HepG2 (cell line): Measurements from ENCODE around the gene CHID1. TPM values are rescaled to one million over a fixed set of nuclear protein-coding genes. Genes with fewer than 3 reads are reported as not detected.

Source experiments
- ATAC-seq: fragments of 200-7000 bp; cut with Tn5 transposase; 3 replicates; pipeline ENCODE4 v1.9.1; 2020; ENCODE audit warnings: mild to moderate bottlenecking, moderate library complexity
- BruUV-seq: library from RNA; stranded (reverse); fragments of 400-500 nt; replicated peaks from 2 replicates; lab custom pipeline; 2021; lab: Mats Ljungman, UMichigan
- CTCF ChIA-PET: fragments of 300-600 bp; formaldehyde crosslinking; extraction: SDS; loops from one replicate; lab custom pipeline; 2021; ENCODE audit warnings: low total read pairs, inconsistent platforms, low intra/inter-chr PET ratio; lab: Yijun Ruan, JAX
- POLR2A ChIA-PET: fragments of 350-600 bp; sonication (Branson Sonifier 250); formaldehyde crosslinking; loops from one replicate; lab custom pipeline; 2020; ENCODE audit warnings: antibody characterized with exemption, inconsistent platforms; lab: Yijun Ruan, JAX
- DNase-seq: peaks from one replicate; pipeline ENCODE4 v3.0.0-alpha.2; 2015; ENCODE audit warnings: low spot score
- FAIRE-seq: peaks from 3 replicates; lab custom pipeline; 2011; peaks lifted over from hg19 to GRCh38; lab: Jason Lieb, UNC
- H2AFZ ChIP-seq: one replicate; pipeline ENCODE4 v1.6.1; 2011; ENCODE audit warnings: low read length, inconsistent platforms
- H3K27ac ChIP-seq: fragments of 300-600 bp; 3 replicates; pipeline ENCODE4 v1.8.0; 2011; ENCODE audit warnings: mixed run types, mild to moderate bottlenecking, mixed read lengths, low read length, inconsistent platforms; ENCODE audit not compliant: insufficient read depth; ENCODE audit errors: extremely low read length
- H3K27me3 ChIP-seq, 2 experiments: fragments of 200-600 bp in 1 of 2; 2 replicates in 1 of 2; 3 replicates in 1 of 2; pipeline versions ENCODE4 v1.6.0 to v1.8.0; 2011; ENCODE audit warnings: low read length in 2 of 2, mild to moderate bottlenecking in 2 of 2, moderate library complexity in 2 of 2, inconsistent platforms in 1 of 2; ENCODE audit not compliant: insufficient read depth in 2 of 2, control insufficient read depth in 1 of 2
- H3K36me3 ChIP-seq, 2 experiments: fragments of 200-600 bp in 1 of 2; replicated peaks in 1 of 2; 2 replicates in 1 of 2; 3 replicates in 1 of 2; pipeline versions ENCODE4 v1.5.1 to v1.8.0; 2011; ENCODE audit warnings: low read length in 2 of 2, inconsistent platforms in 1 of 2; ENCODE audit not compliant: insufficient read depth in 2 of 2, control insufficient read depth in 1 of 2
- H3K4me1 ChIP-seq: 2 replicates; pipeline ENCODE4 v1.5.1; 2012; ENCODE audit warnings: low read length, inconsistent platforms; ENCODE audit not compliant: insufficient read depth
- H3K4me2 ChIP-seq: 2 replicates; pipeline ENCODE4 v1.6.0; 2011; ENCODE audit warnings: low read depth, low read length, inconsistent platforms
- H3K4me3 ChIP-seq, 3 experiments: fragments of 200-600 bp in 1 of 3; sonication (generic), shearing (Covaris generic) in 1 of 3; replicated peaks in 1 of 3; 2 replicates each; pipeline ENCODE4 v1.5.1; 2011 to 2016; ENCODE audit warnings: low read length in 3 of 3, inconsistent platforms in 2 of 3, low read depth in 2 of 3, mild to moderate bottlenecking in 2 of 3, control low read depth in 1 of 3, mixed read lengths in 1 of 3; ENCODE audit not compliant: insufficient read depth in 1 of 3
- H3K79me2 ChIP-seq: one replicate; pipeline ENCODE4 v1.6.1; 2011; ENCODE audit warnings: low read length, inconsistent platforms; ENCODE audit not compliant: insufficient read depth
- H3K9ac ChIP-seq: 2 replicates; pipeline ENCODE4 v1.6.0; 2011; ENCODE audit warnings: mild to moderate bottlenecking, low read depth, low read length, inconsistent platforms; ENCODE audit not compliant: insufficient read depth
- H3K9me3 ChIP-seq: 2 replicates; pipeline ENCODE4 v1.5.1; 2012; ENCODE audit warnings: mild to moderate bottlenecking, low read length
- H4K20me1 ChIP-seq: 2 replicates; pipeline ENCODE4 v1.6.0; 2011; ENCODE audit warnings: inconsistent platforms, mild to moderate bottlenecking, low read length, moderate library complexity; ENCODE audit not compliant: insufficient read depth
- AGO2 ChIP-seq: fragments of 200-400 bp; formaldehyde crosslinking; optimal IDR thresholded peaks from 2 replicates; pipeline ENCODE3; 2017; ENCODE audit warnings: mild to moderate bottlenecking, low read depth, low read length, moderate library complexity
- ATF7 ChIP-seq, 2 experiments: fragments of 450-650 bp in 1 of 2; sonication (generic) in 1 of 2; formaldehyde crosslinking in 1 of 2; IDR thresholded peaks; 2 replicates each; pipeline versions ENCODE4 v1.4.0 to v1.6.1; 2016 to 2020; ENCODE audit warnings: antibody characterized with exemption in 1 of 2, mild to moderate bottlenecking in 1 of 2, missing genetic modification reagents in 1 of 2
- MAZ ChIP-seq, 2 experiments: sonication (generic) in 1 of 2; formaldehyde crosslinking in 1 of 2; IDR thresholded peaks; 2 replicates each; pipeline versions ENCODE4 v1.5.0 to v1.6.1; 2012 to 2020; ENCODE audit warnings: low read depth in 2 of 2, mild to moderate bottlenecking in 2 of 2, borderline replicate concordance in 1 of 2, improper control_type of control experiment in 1 of 2, low read length in 1 of 2, missing genetic modification reagents in 1 of 2, moderate library complexity in 1 of 2
- MBD4 ChIP-seq: IDR thresholded peaks from 2 replicates; pipeline ENCODE4 v1.6.1; 2012; ENCODE audit warnings: low read length, inconsistent platforms, borderline replicate concordance
- POLR2G ChIP-seq: fragments of 200-400 bp; formaldehyde crosslinking; IDR thresholded peaks from 2 replicates; pipeline ENCODE4 v1.6.1; 2018; ENCODE audit warnings: mild to moderate bottlenecking, low read depth, low read length, moderate library complexity
- RBFOX2 ChIP-seq: fragments of 200-400 bp; formaldehyde crosslinking; IDR thresholded peaks from 2 replicates; pipeline ENCODE4 v1.6.1; 2017; ENCODE audit warnings: low read depth, mild to moderate bottlenecking, low read length
- SALL1 ChIP-seq: sonication (generic); formaldehyde crosslinking; IDR thresholded peaks from 2 replicates; pipeline ENCODE4 v1.8.0; 2022; ENCODE audit warnings: mild to moderate bottlenecking, missing genetic modification reagents
- SAP130 ChIP-seq: IDR thresholded peaks from 2 replicates; pipeline ENCODE4 v1.6.1; 2016; ENCODE audit warnings: low read depth
- TCF12 ChIP-seq, 2 experiments: fragments of 450-650 bp in 1 of 2; sonication (generic) in 1 of 2; formaldehyde crosslinking in 1 of 2; IDR thresholded peaks; 2 replicates each; pipeline versions ENCODE4 v1.6.1 to v1.8.0; 2017 to 2022; ENCODE audit warnings: antibody characterized with exemption in 1 of 2, mild to moderate bottlenecking in 1 of 2, missing genetic modification reagents in 1 of 2, moderate library complexity in 1 of 2
- YY1 ChIP-seq: IDR thresholded peaks from 2 replicates; pipeline ENCODE4 v1.6.1; 2011; ENCODE audit warnings: low read length, low read depth, moderate library complexity, mild to moderate bottlenecking; ENCODE audit not compliant: insufficient read depth, insufficient replicate concordance
- ZFX ChIP-seq: sonication (generic); formaldehyde crosslinking; IDR thresholded peaks from 2 replicates; pipeline ENCODE4 v1.4.0; 2020; ENCODE audit warnings: mild to moderate bottlenecking, low read depth, missing genetic modification reagents, moderate library complexity
- ZNF446 ChIP-seq: sonication (generic); formaldehyde crosslinking; IDR thresholded peaks from 2 replicates; pipeline ENCODE4 v1.5.0; 2020; ENCODE audit warnings: mild to moderate bottlenecking, missing genetic modification reagents
- ZNF574 ChIP-seq: sonication (generic); formaldehyde crosslinking; IDR thresholded peaks from 2 replicates; pipeline ENCODE4 v1.4.0; 2020; ENCODE audit warnings: missing genetic modification reagents
- ZNF781 ChIP-seq: sonication (generic); formaldehyde crosslinking; IDR thresholded peaks from 2 replicates; pipeline ENCODE4 v1.5.1; 2020; ENCODE audit warnings: borderline replicate concordance, mild to moderate bottlenecking, missing genetic modification reagents; ENCODE audit errors: not compliant biosample characterization
- WGBS: methylation state at CpG from one replicate; pipeline ENCODE4 v1.1.6; 2017; ENCODE audit warnings: low lambda C conversion rate; 5-methylcytosine and 5-hydroxymethylcytosine counted together
- in situ Hi-C: cut with HindIII; loops from 2 replicates; pipeline ENCODE4 v1.10.0; 2017; ENCODE audit warnings: low pct_unique_long_range_greater_than_20kb; ENCODE audit not compliant: extremely low pct_ligation_motif_present
- intact Hi-C: fragments of 100-400 bp; cut with micrococcal nuclease; formaldehyde crosslinking; loops from one replicate; pipeline ENCODE4 v1.10.0; 2022; ENCODE audit not compliant: unreplicated experiment
- polyA plus RNA-seq, 8 experiments: library from polyadenylated mRNA; depleted of rRNA in 3 of 8; stranded (reverse) in 7 of 8; unstranded in 1 of 8; fragments of >200 nt; fragmentation: Illumina TruSeq in 4 of 8; extraction: Trizol in 4 of 8; gene quantifications; 2 replicates each; pipeline versions ENCODE4 v1.2.1 to v1.2.3, GENCODE V29; 2011 to 2016; ENCODE audit warnings: low read depth in 4 of 8, missing spikeins in 1 of 8, mixed read lengths in 1 of 8; ENCODE audit not compliant: insufficient read depth in 1 of 8
- total RNA-seq, 5 experiments: library from RNA; depleted of rRNA; stranded (reverse); fragments of >200 nt; fragmentation: Illumina TruSeq; extraction: Trizol; gene quantifications; 2 replicates each; pipeline ENCODE4 v1.2.3, GENCODE V29; 2016; ENCODE audit warnings: low read depth in 1 of 5
- TF ChIP-seq, protein P1 (sequence below), 2 experiments: sonication (generic) in 1 of 2; formaldehyde crosslinking in 1 of 2; IDR thresholded peaks; 2 replicates each; pipeline versions ENCODE4 v1.4.0 to v1.6.1; 2018 to 2020; ENCODE audit warnings: missing genetic modification reagents in 2 of 2, borderline replicate concordance in 1 of 2, low read depth in 1 of 2, mild to moderate bottlenecking in 1 of 2, missing biosample characterization in 1 of 2

CHID1 gene
- total and polyA plus RNA-seq, 2 of the 13 experiments (the other 11 are each of a cell fraction or from before 2014, with no cell fraction given) = 65.1 to 93.6 TPM

GRCh38 chr11:833849-834311 lies 76.7 kb downstream of the CHID1 start (continued):
- TF ChIP-seq ZNF781 (no peak), AGO2 (no peak), SALL1 (CRISPR knock-in tag) (0 out of 2 replicates have a peak, but pooled peaks have one; percentile 12)

- FAIRE-seq (no peak), ATAC-seq (peak; percentile 7), DNase-seq (no peak)
- Histone ChIP-seq H3K9me3 (no peaks in the 10 kb centered on the region), H3K36me3 (peaks cover 4 to 14% of the 10 kb centered on the region in 2 experiments; a peak in 3 of 5 replicates), H3K4me3 (peak overlapping the region; percentile 71 to 81 (median 77)), H3K27me3 (no peaks in the 10 kb centered on the region), H3K27ac (peak overlapping the region; percentile 61), H3K4me1 (peaks cover 75% of the 10 kb centered on the region), H2AFZ (no peak overlapping the region), H3K4me2 (peak overlapping the region; percentile 81), H4K20me1 (peaks cover 9% of the 10 kb centered on the region; the same call in 1 of the 2 replicates), H3K9ac (peak overlapping the region; percentile 85), H3K79me2 (peaks cover 11% of the 10 kb centered on the region)
- in situ Hi-C loops = no loop called here
- BruUV-seq = no TSS peak
- ChIA-PET POLR2A (interaction anchor here (0.6 to 16.1 kb wide), 4 partner anchors 8 to 27 kb away, joined by 5 to 264 read pairs (median 74); partner anchors contain the start of genes PNPLA2, POLR2L, RPLP2 and TSPAN4), CTCF (no interaction called here)
- WGBS = no CpG with 5 or more reads among the region's 55 CpGs
- intact Hi-C loops = no loop called here
- 0 out of 2 replicates have a peak, but pooled peaks have one; percentile 36 for TF ChIP-seq POLR2G
- TF ChIP-seq, protein P1, sequence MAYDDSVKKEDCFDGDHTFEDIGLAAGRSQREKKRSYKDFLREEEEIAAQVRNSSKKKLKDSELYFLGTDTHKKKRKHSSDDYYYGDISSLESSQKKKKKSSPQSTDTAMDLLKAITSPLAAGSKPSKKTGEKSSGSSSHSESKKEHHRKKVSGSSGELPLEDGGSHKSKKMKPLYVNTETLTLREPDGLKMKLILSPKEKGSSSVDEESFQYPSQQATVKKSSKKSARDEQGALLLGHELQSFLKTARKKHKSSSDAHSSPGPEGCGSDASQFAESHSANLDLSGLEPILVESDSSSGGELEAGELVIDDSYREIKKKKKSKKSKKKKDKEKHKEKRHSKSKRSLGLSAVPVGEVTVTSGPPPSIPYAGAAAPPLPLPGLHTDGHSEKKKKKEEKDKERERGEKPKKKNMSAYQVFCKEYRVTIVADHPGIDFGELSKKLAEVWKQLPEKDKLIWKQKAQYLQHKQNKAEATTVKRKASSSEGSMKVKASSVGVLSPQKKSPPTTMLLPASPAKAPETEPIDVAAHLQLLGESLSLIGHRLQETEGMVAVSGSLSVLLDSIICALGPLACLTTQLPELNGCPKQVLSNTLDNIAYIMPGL (CRISPR knock-in tag; IDR thresholded peaks at IDR 0.05; ENCODE audit: borderline replicate concordance in 1 of 2, low read depth in 1 of 2) = peak in 1 of 2 experiments; percentile 39; a peak in 1 of 4 replicates
- peak; percentile 49 for TF ChIP-seq SAP130 (CRISPR knock-in tag)
- TF ChIP-seq YY1 = peak; percentile 68
- no peak for TF ChIP-seq ZNF446
- no peak for TF ChIP-seq MBD4
- peak; percentile 73; the same call in 1 of the 2 replicates for TF ChIP-seq MAZ (IDR thresholded peaks at IDR 0.05; ENCODE audit: borderline replicate concordance, low read depth, low read length)
- TF ChIP-seq MAZ (CRISPR knock-in tag; IDR thresholded peaks at IDR 0.05; ENCODE audit: low read depth) = no peak
- TF ChIP-seq RBFOX2 = peak; percentile 66; the same call in 1 of the 2 replicates
- no peak for TF ChIP-seq TCF12 (IDR thresholded peaks at IDR 0.05)
- no peak for TF ChIP-seq TCF12 (CRISPR knock-in tag; IDR thresholded peaks at IDR 0.05)
- TF ChIP-seq ZFX (CRISPR knock-in tag) = peak; percentile 2; the same call in 1 of the 2 replicates
- no peak for TF ChIP-seq ATF7 (IDR thresholded peaks at IDR 0.05)
- TF ChIP-seq ATF7 (CRISPR knock-in tag; IDR thresholded peaks at IDR 0.05) = peak; percentile 70; the same call in 1 of the 2 replicates
- 0 out of 2 replicates have a peak, but pooled peaks have one; percentile 17 for TF ChIP-seq ZNF574
These were observed 77.4 kb downstream of the CHID1 start for GRCh38 chr11:833114-833791.
